ENCODE results near the gene LONRF3.

Gene LONRF3

GRCh38 chrX:119062750-119063374 is 88.4 kb downstream of the LONRF3 start:
- no peak for TF ChIP-seq CTCF (IDR thresholded peaks at IDR 0.05; ENCODE audit: insufficient read depth, low read depth, low read length, missing control alignments)
- DNase-seq (ENCODE audit: low read depth), result peak; percentile 3
- H3K4me3 ChIP-seq (ENCODE audit: low read length), result no peak overlapping the region

DNA sequence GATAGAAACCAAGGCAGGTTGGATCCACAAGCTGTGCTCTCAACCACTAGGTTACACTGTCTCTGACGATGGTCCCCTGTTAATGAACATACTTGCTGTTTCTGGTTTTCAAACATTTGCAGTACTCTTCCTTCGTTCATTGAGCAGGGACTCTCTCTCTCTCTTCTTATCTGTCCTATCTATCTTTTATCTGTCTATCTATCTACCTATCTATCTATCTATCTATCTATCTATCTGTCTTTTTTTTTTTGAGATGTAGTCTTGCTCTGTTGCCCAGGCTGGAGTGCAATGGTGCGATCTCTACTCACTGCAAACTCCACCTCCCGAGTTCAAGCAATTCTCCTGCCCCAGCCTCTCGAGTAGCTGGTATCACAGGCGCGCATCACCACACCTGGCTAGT is 89.0 kb downstream of the LONRF3 start:
- H3K4me3 ChIP-seq (ENCODE audit: low read length), result no peak overlapping the region
- TF ChIP-seq CTCF (IDR thresholded peaks at IDR 0.05; ENCODE audit: insufficient read depth, low read depth, low read length, missing control alignments), result no peak
- no peak for DNase-seq (ENCODE audit: low read depth)

GRCh38 chrX:119067023-119067739 is 92.8 kb downstream of the LONRF3 start:
- H3K4me3 ChIP-seq (ENCODE audit: low read length), result no peak overlapping the region
- TF ChIP-seq CTCF (IDR thresholded peaks at IDR 0.05; ENCODE audit: insufficient read depth, low read depth, low read length, missing control alignments), result peak; percentile 54
- DNase-seq (ENCODE audit: low read depth), result peak; percentile 47

Measured in epithelial cell of esophagus (primary cell).